ENCODE data around the gene ATAD3A. TPM values are rescaled to one million over a fixed set of nuclear protein-coding genes. Genes with fewer than 3 reads are reported as not detected.
"Not testable (repeated sequence)": the region's sequence is repeated elsewhere in the genome, so short reads cannot be mapped to it uniquely, and the experiment has no call there.

Gene ATAD3A
- total RNA-seq, 3 donors from 2014 or later (not counting 1 experiment from before 2014, with no cell fraction given) = 17.3 to 37.3 (median 22.2) TPM

- Histone ChIP-seq H3K27me3 (ENCODE audit: control insufficient read depth, insufficient read depth, low read length) (no peaks in the 10 kb centered on the region), H3K4me3 (ENCODE audit: low read length) (peak overlapping the region; percentile 55), H3K9me3 (ENCODE audit: control insufficient read depth, insufficient read depth, low read length) (no peaks in the 10 kb centered on the region), H3K27ac (ENCODE audit: low read length) (peak overlapping the region; percentile 67), H3K36me3 (ENCODE audit: control insufficient read depth, insufficient read depth, low read length) (no peaks in the 10 kb centered on the region), H3K4me1 (ENCODE audit: control insufficient read depth, insufficient read depth, low read length) (peaks cover 23% of the 10 kb centered on the region)
- DNase-seq (peak in 1 of 2 donors; percentile 46), ATAC-seq (no peak)
- WGBS (ENCODE audit: insufficient coverage) = 34% methylated on average over 14 of the region's 16 CpGs
- Mint-ChIP-seq H3K4me3 (peak overlapping the region; percentile 89), H3K27me3 (ENCODE audit: low read depth in 2 of 2) (peaks cover 0 to under 1% of the 10 kb centered on the region in 2 donors), H3K36me3 (no peaks in the 10 kb centered on the region), H3K9me3 (no peaks in the 10 kb centered on the region), H3K4me1 (peaks cover 8 to 25% of the 10 kb centered on the region in 2 donors), H3K27ac (peak overlapping the region; percentile 80 to 86)
- intact Hi-C loops (cut with micrococcal nuclease) = no loop called here
- no peak for TF ChIP-seq CTCF (IDR thresholded peaks at IDR 0.05)
Observed at GRCh38 chr1:1470626-1471388, 41.2 kb upstream of the ATAD3A start.

- Histone ChIP-seq H3K4me1 (ENCODE audit: control insufficient read depth, insufficient read depth, low read length) (peaks cover 23% of the 10 kb centered on the region), H3K4me3 (ENCODE audit: low read length) (peak within 1 kb of the TSS; percentile 55), H3K36me3 (ENCODE audit: control insufficient read depth, insufficient read depth, low read length) (no peaks in the 10 kb centered on the region), H3K9me3 (ENCODE audit: control insufficient read depth, insufficient read depth, low read length) (no peaks in the 10 kb centered on the region), H3K27me3 (ENCODE audit: control insufficient read depth, insufficient read depth, low read length) (no peaks in the 10 kb centered on the region), H3K27ac (ENCODE audit: low read length) (peak within 1 kb of the TSS; percentile 76)
- peak; percentile 92 to 95 (median 92) for ATAC-seq
- peak; percentile 83 to 95 for DNase-seq
- Mint-ChIP-seq H3K36me3 (no peaks in the 10 kb centered on the region), H3K27me3 (ENCODE audit: low read depth in 2 of 2) (no peaks in the 10 kb centered on the region), H3K9me3 (no peaks in the 10 kb centered on the region), H3K27ac (peak within 1 kb of the TSS; percentile 80 to 86), H3K4me3 (peak within 1 kb of the TSS; percentile 89), H3K4me1 (peaks cover 8 to 25% of the 10 kb centered on the region in 2 donors)
- under 1% methylated on average over 87 of the region's 87 CpGs for WGBS (ENCODE audit: insufficient coverage)
- intact Hi-C loops (cut with micrococcal nuclease) = no loop called here
- TF ChIP-seq CTCF (IDR thresholded peaks at IDR 0.05) = no peak
Observed at GRCh38 chr1:1471389-1472052, 40.4 kb upstream of the ATAD3A start, which contains the start of gene ATAD3B. Gene ATAD3B, plus strand, starts transcription at chr1:1471765. Its CDS starts 120 bp downstream, at chr1:1471885.

- peak; percentile 24 to 46 for DNase-seq
Observed at GRCh38 chr1:1472053-1472876, 39.7 kb upstream of the ATAD3A start.

GRCh38 chr1:1476011-1476410, 36.0 kb upstream of the ATAD3A start:
- H3K27me3 Mint-ChIP-seq (ENCODE audit: low read depth in 2 of 2); H3K36me3 Mint-ChIP-seq; H3K27me3 ChIP-seq (ENCODE audit: control insufficient read depth, insufficient read depth, low read length); H3K9me3 ChIP-seq (ENCODE audit: control insufficient read depth, insufficient read depth, low read length); H3K4me3 ChIP-seq (ENCODE audit: low read length); H3K9me3 Mint-ChIP-seq; intact Hi-C loops (cut with micrococcal nuclease); H3K4me3 Mint-ChIP-seq; H3K27ac ChIP-seq (ENCODE audit: low read length); DNase-seq; H3K27ac Mint-ChIP-seq: not testable (repeated sequence)
- peak in 1 of 3 donors; percentile 22 for ATAC-seq
- WGBS (ENCODE audit: insufficient coverage) = 37% methylated on average over 11 of the region's 17 CpGs
- peaks cover 3 to 23% of the 10 kb centered on the region in 2 donors for H3K4me1 Mint-ChIP-seq
- peaks cover 17% of the 10 kb centered on the region for H3K4me1 ChIP-seq (ENCODE audit: control insufficient read depth, insufficient read depth, low read length)
- H3K36me3 ChIP-seq (ENCODE audit: control insufficient read depth, insufficient read depth, low read length) = peaks cover 13% of the 10 kb centered on the region

More at GRCh38 chr1:1472053-1472876, 39.7 kb upstream of the ATAD3A start:
- H3K9me3 Mint-ChIP-seq; H3K36me3 ChIP-seq (ENCODE audit: control insufficient read depth, insufficient read depth, low read length); H3K9me3 ChIP-seq (ENCODE audit: control insufficient read depth, insufficient read depth, low read length); H3K27me3 ChIP-seq (ENCODE audit: control insufficient read depth, insufficient read depth, low read length); H3K36me3 Mint-ChIP-seq; H3K27me3 Mint-ChIP-seq (ENCODE audit: low read depth in 2 of 2); intact Hi-C loops (cut with micrococcal nuclease): not testable (repeated sequence)
- H3K27ac Mint-ChIP-seq = peak overlapping the region; percentile 59 to 86
- peak overlapping the region; percentile 31 for H3K4me3 ChIP-seq (ENCODE audit: low read length)
- H3K4me3 Mint-ChIP-seq = peak overlapping the region; percentile 77
- H3K27ac ChIP-seq (ENCODE audit: low read length) = peak overlapping the region; percentile 76
- peak; percentile 42 to 65 (median 44) for ATAC-seq
- 6% methylated on average over 45 of the region's 65 CpGs for WGBS (ENCODE audit: insufficient coverage)
- peaks cover 23% of the 10 kb centered on the region for H3K4me1 ChIP-seq (ENCODE audit: control insufficient read depth, insufficient read depth, low read length)
- H3K4me1 Mint-ChIP-seq = peaks cover 8 to 25% of the 10 kb centered on the region in 2 donors

All from natural killer cell (primary cell).